HG03139 (cell line): Measurements from ENCODE around the gene GTPBP4.

ENCODE experiments used
- ATAC-seq: cut with Tn5 transposase; IDR thresholded peaks from one replicate; pipeline ENCODE4 v1.9.1; 2021; ENCODE audit not compliant: unreplicated experiment

Gene GTPBP4

GRCh38 chr10:987870-988666 is at the start of gene GTPBP4:
Gene GTPBP4 (plus strand): TSS chr10:988434. CDS start chr10:988480, 46 bp downstream.
- peak; percentile 95 for ATAC-seq

- ATAC-seq: no peak
Observed at GRCh38 chr10:938941-939678, 49.1 kb upstream of the GTPBP4 start.

DNA sequence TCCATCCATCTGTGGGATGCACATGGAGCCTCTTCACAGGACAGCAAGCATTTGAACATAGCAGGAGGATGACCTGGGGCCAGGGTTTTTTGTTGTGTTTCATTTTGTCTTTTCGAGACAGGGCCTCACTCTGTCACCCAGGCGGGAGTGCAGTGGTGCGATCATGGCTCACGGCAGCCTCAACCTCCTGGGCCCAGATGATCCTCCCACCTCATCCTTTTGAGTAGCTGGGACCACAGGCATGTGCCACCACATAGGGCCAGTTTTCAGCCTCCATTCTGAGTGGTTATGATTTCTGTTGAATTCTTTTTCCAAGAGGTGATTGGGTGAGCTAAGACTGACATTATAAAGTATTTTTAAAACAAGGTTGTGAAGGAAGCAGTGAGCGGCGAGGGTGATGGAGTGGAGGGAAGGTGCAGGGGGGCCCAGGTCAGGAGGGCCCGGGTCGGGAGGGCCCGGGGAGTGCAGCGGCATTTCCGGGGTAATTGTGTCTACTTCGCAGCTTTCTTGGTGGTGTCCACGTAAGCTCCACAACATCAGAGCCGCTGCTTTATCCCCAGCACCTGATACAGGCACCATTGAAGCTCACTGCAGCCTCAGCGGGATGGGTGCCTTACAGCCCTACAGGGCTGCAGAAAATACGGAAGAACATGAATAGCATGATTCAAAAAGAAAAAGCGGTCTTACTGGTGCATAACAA is 44.8 kb upstream of the GTPBP4 start:
- no peak for ATAC-seq

GRCh38 chr10:944034-944831 is 44.0 kb upstream of the GTPBP4 start:
- ATAC-seq: no peak

DNA sequence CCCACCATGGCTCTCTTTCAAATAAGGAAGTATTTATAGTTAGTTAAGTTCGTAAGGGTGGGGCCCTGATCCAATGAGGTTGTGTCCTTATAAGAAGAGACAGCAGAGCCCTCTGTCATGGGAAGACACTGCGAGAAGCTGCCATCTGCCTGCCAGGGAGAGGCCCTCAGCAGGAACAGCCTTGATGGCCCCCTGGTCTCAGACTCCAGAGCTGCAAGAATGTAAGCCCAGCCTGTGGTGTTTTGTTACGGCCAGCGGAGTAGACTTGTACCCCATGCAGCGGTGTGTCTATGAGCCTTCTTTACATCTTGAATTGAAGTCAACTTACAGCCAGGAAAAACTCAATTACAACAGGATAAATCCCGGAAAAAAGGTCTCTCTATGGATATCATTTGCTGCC is 42.5 kb upstream of the GTPBP4 start:
- ATAC-seq: no peak

- ATAC-seq: no peak
Observed at GRCh38 chr10:947051-947450, 41.2 kb upstream of the GTPBP4 start.

DNA sequence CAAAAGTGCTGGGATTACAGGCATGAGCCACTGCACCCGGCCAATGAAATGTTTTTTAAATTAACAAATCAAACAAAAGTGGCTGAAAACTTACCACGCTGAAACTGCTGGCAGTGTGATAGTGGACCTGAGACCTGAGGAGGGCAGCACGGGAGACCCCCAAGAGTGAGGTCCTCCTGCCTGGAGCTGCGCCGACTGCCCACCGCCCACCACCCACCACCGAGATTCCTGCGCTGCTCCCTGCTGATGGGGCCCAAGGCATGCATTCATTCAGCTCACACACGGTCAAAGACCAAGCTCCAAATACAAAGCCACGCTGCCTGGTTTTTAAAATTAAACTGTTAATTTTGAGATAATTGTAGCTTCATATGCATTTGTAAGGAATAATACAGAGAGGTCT is 40.4 kb upstream of the GTPBP4 start:
- ATAC-seq: no peak

- ATAC-seq: no peak
Observed at GRCh38 chr10:948347-948746, 39.9 kb upstream of the GTPBP4 start.

- ATAC-seq: no peak
Observed at GRCh38 chr10:949446-949845, 38.8 kb upstream of the GTPBP4 start.

DNA sequence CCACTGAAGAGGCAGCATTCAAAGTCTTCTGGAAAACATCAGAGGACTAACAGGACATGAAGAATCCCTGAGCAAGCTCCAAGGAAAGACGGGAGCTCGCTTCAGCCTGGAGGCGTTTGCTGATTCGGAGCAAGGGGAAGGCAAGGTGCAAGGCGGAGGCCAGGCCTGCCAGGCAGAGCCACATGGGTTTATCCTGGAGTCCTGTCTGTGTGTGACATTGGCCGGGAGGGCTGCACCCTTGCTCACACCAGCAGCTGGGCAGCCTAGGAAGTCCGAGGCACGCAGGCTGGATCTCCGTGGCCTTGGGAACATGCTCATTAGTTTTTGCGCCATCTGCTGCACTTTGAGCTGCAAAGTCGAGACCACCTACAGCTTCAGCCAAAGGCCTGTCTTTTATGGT is 34.4 kb upstream of the GTPBP4 start:
- no peak for ATAC-seq

DNA sequence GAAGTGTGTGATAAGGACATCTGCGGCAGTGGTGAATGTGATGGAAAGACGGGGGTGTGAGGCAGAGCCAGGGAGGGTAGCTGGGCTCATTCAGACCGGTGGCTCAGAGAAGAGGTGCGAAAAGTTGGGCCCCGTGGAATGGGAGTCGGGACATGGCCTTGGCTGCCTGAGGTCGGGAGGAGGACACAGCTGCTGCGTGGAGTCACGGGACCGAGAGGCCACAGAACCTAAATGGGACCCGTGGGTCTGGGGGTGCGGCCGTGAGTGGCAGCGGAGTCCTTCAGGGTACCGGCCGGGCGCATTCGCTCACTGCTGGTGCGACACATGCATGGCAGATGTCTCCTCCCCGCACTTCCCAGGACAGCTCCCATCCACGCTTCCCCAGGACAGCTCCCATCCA is 33.8 kb upstream of the GTPBP4 start:
- no peak for ATAC-seq

DNA sequence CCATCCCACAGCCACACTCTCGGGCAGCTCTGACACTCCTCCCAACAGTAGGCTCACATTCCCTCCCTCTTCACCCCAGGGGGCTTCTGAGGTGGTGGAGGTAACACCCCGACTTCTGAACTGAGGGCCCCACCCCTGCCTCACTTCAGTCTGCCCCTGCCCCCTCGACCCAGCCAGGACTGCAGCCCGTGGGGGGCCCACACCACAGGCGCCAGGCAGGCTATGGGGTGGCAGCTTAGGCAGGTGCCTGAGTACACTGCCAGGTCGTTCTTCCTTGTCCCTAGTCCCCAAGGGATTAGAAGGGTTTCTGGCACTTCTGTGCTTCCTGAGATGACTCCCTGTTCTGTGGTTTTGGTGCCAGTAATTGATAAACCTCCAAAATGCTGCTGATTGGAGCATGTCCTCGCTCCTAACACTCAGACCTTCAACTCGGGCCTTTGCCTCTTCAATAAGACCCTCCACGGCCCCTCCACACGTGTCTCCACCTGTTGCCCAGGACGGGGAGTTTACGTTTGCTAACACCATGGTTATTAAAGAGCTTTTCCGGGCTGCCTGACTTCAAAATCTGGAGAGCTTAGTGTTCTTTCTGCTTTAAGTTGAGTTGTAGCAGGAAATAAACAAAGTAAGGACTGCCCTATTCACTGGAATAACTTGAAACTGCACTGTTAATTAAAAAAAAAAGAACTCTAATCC is 33.0 kb upstream of the GTPBP4 start:
- ATAC-seq: no peak

GRCh38 chr10:955820-956217 is 32.4 kb upstream of the GTPBP4 start:
- no peak for ATAC-seq

- ATAC-seq: no peak
Observed at GRCh38 chr10:958106-958505, 30.1 kb upstream of the GTPBP4 start.

GRCh38 chr10:958856-959255 is 29.4 kb upstream of the GTPBP4 start:
- no peak for ATAC-seq

DNA sequence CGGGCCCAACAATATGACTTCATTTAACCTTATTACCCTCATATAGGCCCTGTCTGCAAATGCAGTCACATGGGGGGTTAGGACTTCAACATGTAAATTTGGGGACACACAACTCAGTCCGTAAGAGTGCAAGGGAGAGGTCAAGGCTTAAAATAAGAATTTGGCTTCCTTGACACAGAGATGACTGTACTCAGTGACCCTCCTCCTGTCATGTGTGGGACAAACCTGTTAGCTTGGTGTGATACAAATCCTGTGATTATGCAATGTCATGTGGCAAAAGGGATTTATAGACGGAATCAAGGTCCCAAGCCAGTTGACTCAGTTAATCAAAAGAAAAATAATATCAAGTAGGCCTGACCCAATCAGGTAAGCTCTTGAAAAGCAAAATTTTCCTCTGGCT is 25.9 kb upstream of the GTPBP4 start:
- ATAC-seq: no peak

DNA sequence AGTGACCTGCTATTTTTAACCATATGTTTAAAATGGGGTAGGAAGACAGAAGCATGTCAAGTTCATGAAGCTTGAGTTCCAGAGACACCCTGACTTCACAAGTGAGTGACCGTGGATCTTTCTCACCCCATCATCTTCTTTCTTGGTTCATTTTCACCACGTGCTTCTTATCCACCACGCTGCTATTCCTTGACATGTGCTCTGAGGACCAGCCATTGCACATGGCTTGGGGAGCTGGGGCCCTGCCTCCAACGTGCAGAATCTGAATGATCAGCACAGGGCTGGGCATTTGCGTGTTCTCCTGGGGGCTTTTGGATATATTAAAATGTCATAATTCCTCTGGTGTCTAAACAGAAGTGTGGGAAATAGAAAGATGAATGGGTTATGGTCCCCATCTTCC is 25.0 kb upstream of the GTPBP4 start:
- ATAC-seq: no peak

DNA sequence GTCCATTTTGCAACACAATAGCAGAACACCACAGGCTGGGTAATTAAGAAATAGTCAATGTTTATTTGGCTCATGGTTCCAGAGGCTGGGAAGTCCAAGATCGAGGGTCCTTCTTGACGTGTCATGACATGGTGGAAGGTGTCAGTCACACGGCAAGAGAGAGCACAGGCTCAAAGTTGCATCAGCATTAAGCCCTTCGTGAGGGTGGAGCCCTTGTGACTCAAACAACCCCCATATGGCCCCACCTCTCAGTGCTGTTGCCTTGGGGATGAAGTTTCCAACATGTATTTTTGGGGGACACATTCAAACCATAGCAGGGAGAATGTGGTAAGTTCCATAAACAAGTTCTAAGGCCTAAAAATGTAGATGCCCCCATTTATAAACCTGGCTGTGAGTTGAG is 24.6 kb upstream of the GTPBP4 start:
- no peak for ATAC-seq

DNA sequence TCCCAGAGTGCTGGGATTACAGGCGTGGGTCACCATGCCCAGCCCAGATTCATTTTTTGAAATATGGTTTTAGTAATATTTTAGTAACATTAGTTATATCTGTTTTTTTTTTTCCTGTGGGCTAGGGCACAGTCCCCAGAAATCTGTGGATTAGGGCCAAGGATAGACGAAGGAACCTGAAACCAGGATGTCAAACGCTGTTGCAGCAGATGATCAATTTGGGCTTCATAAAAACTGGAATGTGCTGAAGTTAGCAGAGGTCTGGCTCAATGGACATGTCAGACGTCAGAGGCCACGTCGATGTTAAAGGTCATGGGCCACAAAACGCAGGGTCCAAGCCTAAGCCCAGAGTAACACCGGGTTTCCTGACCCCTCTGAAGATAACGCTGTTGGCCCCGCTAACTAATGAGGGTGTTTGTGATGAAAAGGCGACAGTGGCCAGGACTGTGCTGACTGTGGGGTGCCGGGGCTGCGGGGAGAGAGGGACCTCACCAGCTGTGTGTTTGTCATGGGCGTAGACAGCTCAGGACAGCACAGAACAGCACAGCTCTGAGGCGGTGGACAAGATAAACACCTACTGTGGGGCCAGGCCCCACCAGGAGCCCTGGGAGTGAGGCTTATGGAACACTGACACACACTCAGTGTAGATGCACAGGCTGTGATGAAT is 23.8 kb upstream of the GTPBP4 start:
- ATAC-seq: no peak

DNA sequence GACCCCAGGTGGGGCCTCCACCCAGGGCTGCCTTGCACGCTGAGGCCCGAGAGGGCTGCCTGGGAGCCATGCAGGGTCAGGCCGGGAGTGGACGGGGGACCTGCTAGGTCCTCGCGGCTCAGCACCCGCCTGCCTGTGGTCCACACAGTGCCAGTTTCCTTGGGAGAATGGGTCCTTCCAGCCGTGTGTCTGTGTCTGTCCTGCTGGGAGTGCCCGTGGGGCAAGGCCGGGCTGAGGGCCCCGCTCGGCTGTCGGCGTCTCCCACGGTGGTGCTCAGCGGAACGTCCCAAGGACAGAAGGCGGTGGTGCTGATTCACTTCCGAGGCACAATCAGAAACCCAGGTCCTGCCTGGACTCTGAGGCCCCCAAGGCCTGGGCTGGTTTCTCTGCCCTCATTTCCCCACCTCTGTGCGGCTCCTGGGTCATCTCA is 23.2 kb upstream of the GTPBP4 start:
- no peak for ATAC-seq
